Measurements from ENCODE around the gene TTC19.

TTC19 gene

DNA sequence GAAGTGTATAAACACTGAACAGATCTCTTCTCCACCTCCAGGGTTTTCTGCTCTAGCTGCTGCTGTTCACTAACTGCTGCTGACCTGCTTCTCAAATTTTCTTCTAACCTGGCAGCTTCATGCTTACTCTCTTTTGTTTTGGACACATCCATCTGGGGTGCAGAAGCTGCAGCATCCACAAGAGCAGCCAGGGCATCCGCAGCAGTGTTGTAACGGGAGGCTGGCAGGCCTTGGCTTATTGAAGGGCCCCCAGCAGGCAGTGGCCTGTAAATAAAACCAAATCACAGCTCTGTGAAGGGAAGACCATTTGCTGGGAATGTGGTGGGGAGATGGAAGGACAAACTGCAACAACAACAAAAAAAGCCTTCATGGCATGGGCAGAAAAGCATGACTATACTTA lies 62.0 kb downstream of the TTC19 start:
- Histone ChIP-seq H3K4me3 (replicated peaks; ENCODE audit: insufficient read depth, low read length) (no peak overlapping the region), H3K27me3 (ENCODE audit: insufficient read depth, poor library complexity, severe bottlenecking) (no peaks in the 10 kb centered on the region), H3K27ac (replicated peaks) (no peak overlapping the region)
- TF ChIP-seq POLR2AphosphoS5 (IDR thresholded peaks at IDR 0.05; ENCODE audit: low read depth) (no peak), SPI1 (IDR thresholded peaks at IDR 0.05; ENCODE audit: borderline replicate concordance, low read depth) (no peak), GABPA (IDR thresholded peaks at IDR 0.05; ENCODE audit: low read depth) (no peak)
- TF ChIP-seq, protein P1, sequence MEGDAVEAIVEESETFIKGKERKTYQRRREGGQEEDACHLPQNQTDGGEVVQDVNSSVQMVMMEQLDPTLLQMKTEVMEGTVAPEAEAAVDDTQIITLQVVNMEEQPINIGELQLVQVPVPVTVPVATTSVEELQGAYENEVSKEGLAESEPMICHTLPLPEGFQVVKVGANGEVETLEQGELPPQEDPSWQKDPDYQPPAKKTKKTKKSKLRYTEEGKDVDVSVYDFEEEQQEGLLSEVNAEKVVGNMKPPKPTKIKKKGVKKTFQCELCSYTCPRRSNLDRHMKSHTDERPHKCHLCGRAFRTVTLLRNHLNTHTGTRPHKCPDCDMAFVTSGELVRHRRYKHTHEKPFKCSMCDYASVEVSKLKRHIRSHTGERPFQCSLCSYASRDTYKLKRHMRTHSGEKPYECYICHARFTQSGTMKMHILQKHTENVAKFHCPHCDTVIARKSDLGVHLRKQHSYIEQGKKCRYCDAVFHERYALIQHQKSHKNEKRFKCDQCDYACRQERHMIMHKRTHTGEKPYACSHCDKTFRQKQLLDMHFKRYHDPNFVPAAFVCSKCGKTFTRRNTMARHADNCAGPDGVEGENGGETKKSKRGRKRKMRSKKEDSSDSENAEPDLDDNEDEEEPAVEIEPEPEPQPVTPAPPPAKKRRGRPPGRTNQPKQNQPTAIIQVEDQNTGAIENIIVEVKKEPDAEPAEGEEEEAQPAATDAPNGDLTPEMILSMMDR (IDR thresholded peaks at IDR 0.05; ENCODE audit: insufficient read depth, low read length) = no peak
- TF ChIP-seq, protein P2, sequence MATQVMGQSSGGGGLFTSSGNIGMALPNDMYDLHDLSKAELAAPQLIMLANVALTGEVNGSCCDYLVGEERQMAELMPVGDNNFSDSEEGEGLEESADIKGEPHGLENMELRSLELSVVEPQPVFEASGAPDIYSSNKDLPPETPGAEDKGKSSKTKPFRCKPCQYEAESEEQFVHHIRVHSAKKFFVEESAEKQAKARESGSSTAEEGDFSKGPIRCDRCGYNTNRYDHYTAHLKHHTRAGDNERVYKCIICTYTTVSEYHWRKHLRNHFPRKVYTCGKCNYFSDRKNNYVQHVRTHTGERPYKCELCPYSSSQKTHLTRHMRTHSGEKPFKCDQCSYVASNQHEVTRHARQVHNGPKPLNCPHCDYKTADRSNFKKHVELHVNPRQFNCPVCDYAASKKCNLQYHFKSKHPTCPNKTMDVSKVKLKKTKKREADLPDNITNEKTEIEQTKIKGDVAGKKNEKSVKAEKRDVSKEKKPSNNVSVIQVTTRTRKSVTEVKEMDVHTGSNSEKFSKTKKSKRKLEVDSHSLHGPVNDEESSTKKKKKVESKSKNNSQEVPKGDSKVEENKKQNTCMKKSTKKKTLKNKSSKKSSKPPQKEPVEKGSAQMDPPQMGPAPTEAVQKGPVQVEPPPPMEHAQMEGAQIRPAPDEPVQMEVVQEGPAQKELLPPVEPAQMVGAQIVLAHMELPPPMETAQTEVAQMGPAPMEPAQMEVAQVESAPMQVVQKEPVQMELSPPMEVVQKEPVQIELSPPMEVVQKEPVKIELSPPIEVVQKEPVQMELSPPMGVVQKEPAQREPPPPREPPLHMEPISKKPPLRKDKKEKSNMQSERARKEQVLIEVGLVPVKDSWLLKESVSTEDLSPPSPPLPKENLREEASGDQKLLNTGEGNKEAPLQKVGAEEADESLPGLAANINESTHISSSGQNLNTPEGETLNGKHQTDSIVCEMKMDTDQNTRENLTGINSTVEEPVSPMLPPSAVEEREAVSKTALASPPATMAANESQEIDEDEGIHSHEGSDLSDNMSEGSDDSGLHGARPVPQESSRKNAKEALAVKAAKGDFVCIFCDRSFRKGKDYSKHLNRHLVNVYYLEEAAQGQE (IDR thresholded peaks at IDR 0.05; ENCODE audit: insufficient replicate concordance, low read depth) = no peak
- no peak for DNase-seq (ENCODE audit: low read depth in 1 of 2, low spot score in 1 of 2)

DNA sequence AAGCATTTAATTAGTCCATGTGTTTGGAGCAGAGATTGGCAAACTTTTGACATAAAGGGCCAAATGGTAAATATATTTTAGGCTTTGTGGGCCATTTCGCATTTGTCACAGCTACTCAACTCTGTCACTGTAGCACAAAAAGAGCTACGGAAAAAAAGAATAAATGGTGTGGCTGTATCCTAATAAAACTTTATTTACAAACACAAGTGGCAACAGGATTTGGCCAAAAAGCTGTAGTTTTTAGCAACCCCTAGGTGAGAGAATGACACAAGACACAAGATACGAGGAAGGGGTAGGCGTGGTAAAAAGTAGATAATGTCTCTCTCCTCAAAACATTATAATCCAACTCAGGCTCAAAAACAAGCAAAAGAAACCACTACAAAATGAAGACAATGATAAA lies 66.5 kb downstream of the TTC19 start:
- no peak for DNase-seq (ENCODE audit: low read depth in 1 of 2, low spot score in 1 of 2)
- TF ChIP-seq GABPA (IDR thresholded peaks at IDR 0.05; ENCODE audit: low read depth) (no peak), SPI1 (IDR thresholded peaks at IDR 0.05; ENCODE audit: borderline replicate concordance, low read depth) (no peak), POLR2AphosphoS5 (IDR thresholded peaks at IDR 0.05; ENCODE audit: low read depth) (no peak)
- TF ChIP-seq, protein P2 (IDR thresholded peaks at IDR 0.05; ENCODE audit: insufficient replicate concordance, low read depth) = no peak
- TF ChIP-seq, protein P1 (IDR thresholded peaks at IDR 0.05; ENCODE audit: insufficient read depth, low read length) = no peak
- H3K27ac ChIP-seq (replicated peaks) = no peak overlapping the region
- H3K4me3 ChIP-seq (replicated peaks; ENCODE audit: insufficient read depth, low read length) = no peak overlapping the region
- H3K27me3 ChIP-seq (ENCODE audit: insufficient read depth, poor library complexity, severe bottlenecking) = no peaks in the 10 kb centered on the region

DNA sequence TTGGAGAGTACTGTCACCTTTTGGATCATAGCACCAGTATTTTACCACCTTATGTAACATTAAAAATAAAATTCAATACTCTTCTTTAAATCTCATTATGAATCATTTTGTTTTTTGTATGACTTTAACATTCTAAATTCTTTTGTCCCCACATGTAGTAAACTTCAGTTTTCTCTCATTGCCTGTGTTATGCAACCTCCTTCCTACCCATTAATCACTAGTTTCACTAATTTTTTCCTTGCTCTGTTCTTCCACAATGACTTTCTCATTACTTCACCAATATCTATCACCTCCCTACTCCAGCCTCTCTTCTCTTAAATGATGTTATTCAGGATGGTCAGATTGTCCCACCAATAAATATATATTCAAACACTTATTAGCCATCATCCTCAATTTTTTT lies 68.7 kb downstream of the TTC19 start:
- DNase-seq (ENCODE audit: low read depth in 1 of 2, low spot score in 1 of 2) = no peak
- H3K27me3 ChIP-seq (ENCODE audit: insufficient read depth, poor library complexity, severe bottlenecking) = no peaks in the 10 kb centered on the region
- no peak for TF ChIP-seq POLR2AphosphoS5 (IDR thresholded peaks at IDR 0.05; ENCODE audit: low read depth)
- no peak for TF ChIP-seq GABPA (IDR thresholded peaks at IDR 0.05; ENCODE audit: low read depth)
- TF ChIP-seq, protein P1 (IDR thresholded peaks at IDR 0.05; ENCODE audit: insufficient read depth, low read length) = no peak
- TF ChIP-seq, protein P2 (IDR thresholded peaks at IDR 0.05; ENCODE audit: insufficient replicate concordance, low read depth) = no peak
- no peak for TF ChIP-seq SPI1 (IDR thresholded peaks at IDR 0.05; ENCODE audit: borderline replicate concordance, low read depth)
- no peak overlapping the region for H3K27ac ChIP-seq (replicated peaks)
- H3K4me3 ChIP-seq (replicated peaks; ENCODE audit: insufficient read depth, low read length) = no peak overlapping the region
